GM18502 (cell line): ENCODE data around the gene NME9.
"Not testable (repeated sequence)": the region's sequence is repeated elsewhere in the genome, so short reads cannot be mapped to it uniquely, and the experiment has no call there.

Source experiments
- ATAC-seq: cut with Tn5 transposase; IDR thresholded peaks from one replicate; pipeline ENCODE4 v1.9.1; 2021; ENCODE audit warnings: mild to moderate bottlenecking; ENCODE audit not compliant: unreplicated experiment, poor library complexity

The NME9 gene, protein sequence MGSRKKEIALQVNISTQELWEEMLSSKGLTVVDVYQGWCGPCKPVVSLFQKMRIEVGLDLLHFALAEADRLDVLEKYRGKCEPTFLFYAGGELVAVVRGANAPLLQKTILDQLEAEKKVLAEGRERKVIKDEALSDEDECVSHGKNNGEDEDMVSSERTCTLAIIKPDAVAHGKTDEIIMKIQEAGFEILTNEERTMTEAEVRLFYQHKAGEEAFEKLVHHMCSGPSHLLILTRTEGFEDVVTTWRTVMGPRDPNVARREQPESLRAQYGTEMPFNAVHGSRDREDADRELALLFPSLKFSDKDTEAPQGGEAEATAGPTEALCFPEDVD

DNA sequence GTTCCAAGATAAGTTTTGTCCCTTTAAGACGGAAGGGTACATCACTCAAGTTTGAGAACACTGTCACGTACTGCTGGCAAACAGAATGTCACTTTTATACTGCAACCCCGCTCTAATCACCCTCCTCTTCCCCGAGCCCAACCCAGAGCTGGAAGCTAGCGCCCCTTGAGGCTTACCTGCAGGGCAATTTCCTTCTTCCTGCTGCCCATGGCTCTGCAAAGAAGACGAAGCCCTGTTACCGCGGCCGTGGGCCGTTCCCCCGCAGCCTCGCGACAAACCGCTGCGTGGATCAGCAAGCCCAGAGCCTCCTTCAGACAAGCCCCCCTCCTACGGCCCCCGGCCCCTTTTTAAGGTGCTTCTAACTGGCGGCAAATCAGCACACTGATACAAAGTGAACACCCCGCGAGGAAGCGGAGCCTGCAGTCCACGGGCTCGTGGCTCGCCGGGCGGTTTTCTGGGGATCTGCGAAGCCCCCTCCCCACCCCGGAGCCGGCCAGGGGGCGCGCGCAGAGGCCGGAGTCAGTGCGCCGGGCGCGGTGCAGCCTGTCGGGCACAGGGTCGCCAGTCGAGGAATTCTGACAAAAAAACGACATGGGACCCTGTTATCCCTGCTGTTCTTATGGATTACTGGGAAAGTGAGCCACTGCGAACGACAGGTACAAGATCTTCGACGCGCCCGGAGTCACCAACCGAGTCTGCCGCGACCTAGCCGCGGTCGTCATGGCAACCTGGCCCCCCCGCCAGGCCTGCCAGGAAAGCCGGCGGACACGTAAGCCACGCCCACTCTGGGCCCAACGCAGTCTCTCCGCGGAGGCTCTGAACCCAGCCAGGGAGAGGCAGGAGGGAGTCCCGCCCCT is at the start of gene NME9:
NME9 (minus strand) TSS at position 725 of the 857 bp plus-strand sequence; CDS start at position 209, 516 bp downstream.
- peak; percentile 81 for ATAC-seq

DNA sequence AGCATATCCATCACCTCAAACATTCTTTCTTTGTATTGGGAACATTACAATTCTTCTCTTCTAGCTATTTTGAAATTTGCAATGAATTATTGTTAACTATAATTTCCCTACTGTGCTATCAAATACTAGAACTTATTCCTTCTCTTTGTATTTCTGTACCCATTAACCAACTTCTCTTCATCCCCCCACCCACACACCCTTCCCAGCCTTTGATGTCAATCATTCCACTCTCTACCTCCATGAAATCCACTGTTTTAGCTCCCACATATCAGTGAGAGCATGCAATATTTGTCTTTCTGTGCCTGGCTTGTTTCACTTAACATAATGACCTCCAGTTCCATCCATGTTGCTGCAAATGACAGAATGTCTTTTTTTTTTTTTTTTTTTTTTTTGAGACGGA is 49.3 kb upstream of the NME9 start:
- ATAC-seq = no peak

DNA sequence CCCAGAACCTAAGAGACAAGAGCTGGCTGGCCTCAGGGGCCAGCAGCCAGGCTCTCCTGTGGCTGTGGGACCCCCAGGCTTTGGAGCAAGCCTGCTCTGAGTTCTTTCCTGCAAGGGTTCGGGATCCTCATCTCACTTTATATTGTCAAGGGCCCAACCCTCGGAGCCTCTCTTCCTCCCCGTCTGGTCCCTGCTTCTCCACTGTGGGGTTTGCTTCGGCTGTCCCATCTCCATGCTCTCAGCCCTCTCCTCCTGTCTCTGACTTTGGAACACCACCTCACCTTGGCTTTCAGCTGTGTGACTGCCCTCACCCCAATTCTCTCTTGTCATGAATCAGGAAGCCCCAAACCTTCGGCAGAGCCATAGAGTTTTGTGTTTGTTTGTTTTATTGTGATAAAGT is 48.7 kb upstream of the NME9 start:
- no peak for ATAC-seq

DNA sequence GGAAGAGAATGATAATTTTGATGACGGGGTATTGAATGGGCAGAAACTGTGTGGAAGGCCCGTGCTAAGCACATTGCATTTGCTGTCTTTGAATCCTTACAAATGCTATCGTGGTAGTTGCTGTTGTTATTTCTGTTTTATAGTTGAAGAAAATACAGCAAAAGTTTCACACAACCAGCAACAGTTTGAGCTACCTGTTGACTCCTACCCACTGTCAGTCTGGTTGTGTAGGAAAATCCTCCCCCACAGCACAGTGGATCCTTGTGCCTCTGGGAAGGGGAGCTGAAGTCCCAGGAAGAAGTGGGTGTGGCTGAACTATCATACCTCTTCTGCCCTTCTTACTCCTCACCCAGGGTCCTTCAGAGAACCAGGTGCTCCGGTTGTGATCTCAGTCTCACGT is 48.2 kb upstream of the NME9 start:
- no peak for ATAC-seq

DNA sequence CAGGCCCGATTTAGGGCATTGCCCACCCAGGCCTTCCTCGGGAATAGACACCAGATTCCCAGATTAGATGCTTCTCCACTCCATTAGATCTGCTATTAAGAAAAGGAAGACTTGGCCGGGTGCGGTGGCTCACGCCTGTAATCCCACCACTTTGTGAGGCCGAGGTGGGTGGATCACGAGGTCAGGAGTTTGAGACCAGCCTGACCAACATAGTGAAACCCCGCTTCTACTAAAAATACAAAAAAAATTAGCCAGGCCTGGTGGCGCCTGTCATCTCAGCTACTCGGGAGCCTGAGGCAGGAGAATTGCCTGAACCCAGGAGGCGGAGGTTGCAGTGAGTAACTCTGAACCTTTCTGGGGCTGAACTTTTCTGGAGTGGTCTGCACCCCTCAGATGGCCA is 47.6 kb upstream of the NME9 start:
- ATAC-seq = not testable (repeated sequence)

DNA sequence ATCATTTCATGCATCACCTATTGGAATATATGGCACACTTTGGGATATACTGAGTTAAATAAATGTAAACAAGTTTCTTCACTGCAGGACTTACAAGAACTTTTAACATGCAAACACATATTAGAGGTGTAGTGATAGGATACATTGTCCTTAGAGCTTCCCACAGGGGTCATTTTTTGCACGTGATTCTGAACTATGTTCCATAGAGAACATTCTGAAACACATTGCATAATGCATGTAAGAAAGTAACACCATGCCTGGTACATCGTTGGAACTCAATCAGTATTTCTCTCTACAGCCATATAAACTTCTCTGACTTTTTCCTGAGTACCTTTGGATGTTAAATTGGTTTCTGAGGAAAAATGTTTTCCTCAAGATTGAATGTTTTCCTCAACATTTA is 47.0 kb upstream of the NME9 start:
- no peak for ATAC-seq

DNA sequence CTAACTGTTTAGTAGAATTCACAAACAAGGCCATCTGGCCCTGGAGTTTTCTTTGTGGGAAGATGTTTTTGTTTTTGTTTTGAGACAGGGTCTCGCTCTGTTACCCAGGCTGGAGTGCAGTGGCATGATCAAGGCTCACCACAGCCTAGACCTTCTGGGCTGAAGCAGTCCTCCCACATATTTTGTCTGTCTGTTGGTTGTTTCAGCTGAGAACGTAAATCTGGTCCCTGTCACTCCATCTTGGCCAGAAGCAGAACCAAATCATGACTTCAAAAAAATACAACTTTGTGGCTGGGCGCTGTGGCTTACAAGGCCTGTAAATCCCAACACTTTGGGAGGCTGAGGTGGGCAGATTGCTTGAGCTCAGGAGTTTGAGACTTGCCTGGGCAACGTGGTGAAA is 45.8 kb upstream of the NME9 start:
- ATAC-seq = no peak

DNA sequence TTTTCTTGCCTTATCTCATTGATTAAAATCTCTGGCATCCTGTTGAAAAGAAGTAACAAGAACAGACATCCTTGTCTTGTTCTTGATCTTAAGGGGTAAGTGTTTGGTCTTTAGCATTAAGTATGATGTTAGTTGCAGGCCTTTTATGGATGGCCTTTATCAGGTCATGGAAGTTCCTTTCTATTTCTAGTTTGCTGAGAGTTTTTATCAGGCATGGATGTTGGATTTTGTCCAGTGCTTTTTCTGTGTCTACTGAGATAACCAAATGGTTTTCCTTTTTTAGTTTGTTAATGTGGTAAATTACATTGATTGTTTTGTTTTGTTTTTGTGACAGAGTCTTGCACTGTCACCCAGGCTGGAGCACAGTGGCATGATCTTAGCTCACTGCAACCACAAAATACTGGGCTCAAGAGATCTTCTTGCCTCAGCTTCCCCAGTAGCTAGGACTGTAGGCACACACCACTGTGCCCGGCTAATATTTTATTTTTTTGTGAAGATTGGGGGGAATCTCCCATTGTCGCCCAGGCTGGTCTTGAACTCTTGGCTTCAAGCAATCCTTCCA is 45.0 kb upstream of the NME9 start:
- no peak for ATAC-seq

DNA sequence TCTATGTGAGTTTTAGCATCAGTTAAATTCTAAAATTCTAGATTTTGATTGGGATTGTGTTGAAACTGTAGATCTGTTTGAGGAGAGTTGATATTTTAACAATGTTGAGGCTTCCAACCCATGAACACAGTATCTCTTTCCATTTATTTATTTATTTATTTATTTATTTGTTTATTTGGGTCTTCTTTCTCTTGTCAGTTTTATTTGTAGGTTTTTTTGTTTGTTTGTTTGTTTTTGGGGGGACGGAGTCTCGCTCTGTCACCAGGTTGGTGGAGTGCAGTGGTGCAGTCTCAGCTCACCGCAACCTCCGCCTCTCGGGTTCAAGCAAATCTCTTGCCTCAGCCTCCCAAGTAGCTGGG is 44.1 kb upstream of the NME9 start:
- ATAC-seq = no peak

DNA sequence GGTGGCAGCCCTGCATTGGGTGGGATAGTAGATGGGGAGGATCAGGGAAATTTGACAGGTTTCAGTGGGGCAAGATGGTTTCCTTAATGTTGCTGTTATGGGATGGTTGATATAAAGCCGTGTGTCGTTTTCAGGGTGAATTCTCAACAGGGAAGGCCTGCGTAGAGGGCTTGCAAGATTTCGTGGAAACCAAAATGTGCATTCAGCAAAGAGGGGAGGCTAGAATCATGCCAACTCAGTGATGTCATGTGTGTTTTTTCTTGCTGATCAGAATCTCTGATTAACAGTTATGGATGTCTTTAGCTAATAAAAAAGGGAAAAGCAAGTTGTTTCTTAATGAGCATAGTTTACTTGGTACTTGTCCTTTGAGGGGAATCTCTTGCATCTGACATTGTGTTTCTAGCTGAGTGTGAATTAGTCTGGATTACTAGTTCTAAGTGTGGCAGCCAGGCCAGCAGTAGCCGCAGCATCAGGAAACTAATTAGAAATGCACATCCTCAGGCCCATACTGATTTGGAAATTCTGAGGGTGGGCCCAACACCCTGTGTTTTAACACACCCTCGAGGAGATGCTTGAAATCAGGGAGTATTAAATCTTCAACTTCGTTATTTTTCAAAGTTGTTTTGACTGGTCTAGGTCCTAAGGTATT is 43.6 kb upstream of the NME9 start:
- ATAC-seq = no peak

DNA sequence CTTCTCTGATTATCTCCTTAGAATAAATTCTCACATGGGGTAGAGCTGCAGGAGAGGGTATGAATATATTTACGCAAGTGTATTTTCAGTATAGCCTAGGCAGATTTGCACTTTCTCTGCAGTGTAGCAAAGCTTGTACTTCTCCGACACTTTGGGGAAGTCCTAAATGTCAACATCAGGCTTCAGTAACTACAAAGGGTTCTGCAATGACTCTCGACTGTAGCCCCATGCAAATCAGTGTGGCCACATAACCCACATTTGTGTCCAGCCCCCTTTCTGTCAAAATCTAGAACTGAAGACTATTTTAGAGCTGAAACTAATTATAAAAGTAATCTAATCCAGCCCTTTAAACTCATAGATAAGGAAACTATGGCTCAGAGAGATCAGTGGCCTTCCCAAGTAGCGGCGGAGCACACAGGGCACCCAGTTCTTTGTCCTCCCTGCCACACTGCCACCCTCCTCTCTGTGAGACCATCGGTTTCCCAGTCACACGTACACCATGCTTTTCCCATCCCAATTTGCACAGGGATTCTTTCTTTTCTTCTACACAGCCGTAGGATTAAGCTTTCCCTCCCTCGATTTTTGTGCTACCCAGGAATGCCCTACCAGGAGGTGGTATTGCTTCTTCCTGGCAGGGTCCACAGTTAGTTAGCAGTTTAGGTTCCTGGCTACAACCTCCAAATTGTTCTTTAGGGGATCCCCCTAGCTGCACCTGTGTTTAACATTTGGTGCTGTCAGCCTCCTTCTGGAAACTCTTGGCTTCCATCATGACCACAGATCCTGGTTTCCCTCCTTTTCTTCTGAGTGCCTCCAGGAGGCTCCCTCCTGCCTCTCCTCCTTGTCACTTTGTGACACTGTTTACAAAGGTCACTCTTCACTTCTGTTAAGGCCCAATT is 41.7 kb upstream of the NME9 start:
- peak; percentile 100 for ATAC-seq

DNA sequence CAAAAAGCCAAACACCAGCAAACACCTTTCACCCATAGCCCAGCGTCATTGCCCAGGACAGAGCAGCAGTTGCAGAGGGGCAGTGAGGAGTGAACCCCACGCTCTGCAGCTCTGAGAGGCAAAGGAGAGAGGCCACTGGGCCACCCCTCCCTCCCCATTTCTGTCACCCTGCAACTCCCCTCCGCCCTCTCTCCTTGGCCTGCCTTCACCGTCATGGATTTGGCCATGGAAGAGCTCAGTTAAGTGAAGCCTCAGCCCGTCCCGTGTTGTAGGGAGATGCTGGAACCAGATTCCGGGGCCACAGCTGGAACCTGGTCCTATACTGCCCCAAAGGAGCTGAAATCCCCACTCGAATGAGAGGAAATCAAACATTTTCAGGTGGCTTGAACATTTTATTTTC is 40.7 kb upstream of the NME9 start:
- ATAC-seq = no peak

DNA sequence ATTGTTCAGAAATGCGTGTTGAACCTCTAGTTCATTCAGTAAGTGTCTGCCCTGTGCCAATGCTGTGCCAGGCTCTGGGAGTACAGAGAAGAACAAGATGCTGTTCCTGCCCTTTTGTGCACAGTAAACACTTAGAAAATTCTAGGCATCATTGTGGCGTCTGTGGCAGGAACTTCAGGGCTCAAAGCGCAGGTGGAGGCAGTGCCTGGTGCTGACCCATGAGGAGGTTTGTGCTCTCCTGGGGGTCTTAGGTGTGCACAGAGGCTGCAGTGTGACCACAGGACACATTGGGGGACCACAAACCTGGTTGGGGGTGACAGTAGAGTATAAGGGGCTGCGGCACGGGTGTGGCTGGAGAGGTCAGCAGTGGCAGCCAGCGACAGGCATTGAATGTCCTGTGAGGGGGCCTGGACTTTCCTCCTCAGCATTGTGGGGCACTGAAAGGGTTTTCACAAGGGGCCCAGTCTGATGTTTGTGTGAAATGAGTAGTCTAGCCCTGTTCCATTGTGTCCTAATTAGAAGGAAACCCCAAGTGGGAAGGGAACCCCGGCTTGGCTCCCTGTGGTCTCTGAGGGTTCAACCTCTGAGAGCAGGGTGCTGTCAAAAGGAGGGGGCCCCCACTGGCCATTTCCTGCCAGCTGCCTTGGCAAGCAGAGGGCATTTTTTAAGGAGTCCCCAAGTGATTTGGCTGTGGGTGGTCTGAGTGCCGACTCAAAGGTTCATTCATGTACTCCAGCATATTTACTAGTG is 39.7 kb upstream of the NME9 start:
- ATAC-seq = no peak

DNA sequence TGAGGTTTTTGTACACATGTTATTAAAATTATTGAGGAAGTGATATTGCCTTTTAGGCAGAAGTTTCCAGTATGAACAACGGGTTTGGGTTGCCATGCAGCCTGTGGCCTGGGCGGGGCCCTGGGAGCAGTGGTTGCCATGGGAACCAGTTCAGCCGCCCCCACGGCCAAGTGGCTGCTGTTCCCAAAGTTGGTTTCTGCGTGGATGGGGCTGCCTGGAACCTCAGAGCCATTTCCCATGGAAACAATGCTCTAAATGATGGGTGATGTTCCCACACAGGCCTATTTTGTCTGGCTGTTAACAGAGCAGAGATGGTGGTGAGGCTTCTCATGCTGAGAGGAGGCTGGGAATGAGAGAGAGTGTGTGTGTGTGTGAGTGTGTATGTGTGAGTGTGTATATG is 38.3 kb upstream of the NME9 start:
- ATAC-seq = no peak

DNA sequence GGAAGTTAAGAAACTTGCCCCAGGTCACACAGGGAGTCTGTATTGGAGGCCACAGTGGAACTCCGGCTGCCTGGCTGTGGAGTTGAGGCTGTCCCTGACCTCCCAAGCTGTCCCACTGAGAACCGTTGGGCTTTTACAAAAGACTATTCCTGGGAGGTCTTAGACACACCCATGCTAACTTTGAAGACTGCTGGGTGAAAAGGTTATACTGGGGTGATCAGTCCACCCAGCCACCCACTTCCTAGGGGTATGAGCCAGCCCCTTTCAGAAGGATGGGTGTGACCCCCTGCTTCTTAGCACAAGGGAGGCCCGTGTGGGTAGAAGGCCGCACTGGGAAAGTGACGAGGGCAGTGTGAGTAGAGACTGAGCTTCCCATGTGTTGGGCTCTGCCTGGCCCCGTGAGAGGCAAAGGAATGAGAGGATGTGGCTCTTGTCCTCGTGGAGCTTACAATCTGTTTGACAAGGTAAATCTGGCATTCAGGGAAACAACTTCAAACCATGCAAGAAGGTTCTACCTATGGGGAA is 37.7 kb upstream of the NME9 start:
- no peak for ATAC-seq

DNA sequence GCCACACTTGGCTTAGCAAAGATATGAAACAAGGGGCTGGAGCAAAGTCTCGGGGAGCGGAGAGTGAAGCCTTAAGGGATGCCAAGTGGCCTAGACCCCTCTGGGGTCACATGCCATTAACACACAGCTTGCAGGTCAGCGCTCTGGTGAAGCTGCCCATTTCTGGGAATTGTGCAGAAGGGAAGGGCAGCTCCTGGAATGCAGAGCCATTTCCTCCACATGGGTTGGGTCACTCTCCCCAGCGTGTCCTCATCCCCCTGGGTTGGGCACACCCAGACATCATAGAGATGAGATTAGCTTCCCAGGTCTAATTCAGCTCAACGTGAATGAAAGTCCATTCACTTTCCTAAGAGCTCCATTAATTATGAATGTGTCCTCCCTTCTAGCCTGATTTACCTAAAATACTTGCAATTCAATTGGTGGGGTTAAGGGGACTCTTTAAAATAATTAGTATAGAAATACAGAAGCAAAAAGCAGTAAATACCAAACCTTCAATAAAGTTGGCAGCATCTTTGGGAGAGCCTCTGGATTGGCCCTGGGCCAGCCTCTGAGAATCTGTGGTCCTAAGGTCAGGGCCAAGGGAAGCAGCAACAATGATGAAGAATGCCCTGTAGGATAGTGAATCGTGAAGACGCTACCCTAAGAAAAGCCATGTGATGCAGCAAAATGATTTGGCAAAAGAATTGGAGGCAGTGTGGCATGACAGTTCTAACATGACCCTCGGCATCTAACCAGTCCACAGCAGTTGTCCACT is 36.5 kb upstream of the NME9 start:
- ATAC-seq = no peak

DNA sequence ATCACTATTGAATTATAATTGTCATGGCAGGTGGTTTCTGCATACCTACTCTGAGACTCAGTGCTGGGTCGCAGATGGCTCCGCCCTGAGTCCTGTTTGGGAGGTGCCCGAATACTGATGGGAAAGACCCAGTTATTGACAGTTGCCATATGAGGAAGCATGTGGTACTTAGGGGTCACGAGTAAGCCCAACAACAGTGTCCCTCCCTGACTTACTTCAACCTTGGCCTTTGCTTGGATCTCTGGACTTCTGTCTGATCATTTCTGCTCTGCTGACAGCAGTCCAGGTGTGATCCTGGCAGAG is 35.6 kb upstream of the NME9 start:
- no peak for ATAC-seq

DNA sequence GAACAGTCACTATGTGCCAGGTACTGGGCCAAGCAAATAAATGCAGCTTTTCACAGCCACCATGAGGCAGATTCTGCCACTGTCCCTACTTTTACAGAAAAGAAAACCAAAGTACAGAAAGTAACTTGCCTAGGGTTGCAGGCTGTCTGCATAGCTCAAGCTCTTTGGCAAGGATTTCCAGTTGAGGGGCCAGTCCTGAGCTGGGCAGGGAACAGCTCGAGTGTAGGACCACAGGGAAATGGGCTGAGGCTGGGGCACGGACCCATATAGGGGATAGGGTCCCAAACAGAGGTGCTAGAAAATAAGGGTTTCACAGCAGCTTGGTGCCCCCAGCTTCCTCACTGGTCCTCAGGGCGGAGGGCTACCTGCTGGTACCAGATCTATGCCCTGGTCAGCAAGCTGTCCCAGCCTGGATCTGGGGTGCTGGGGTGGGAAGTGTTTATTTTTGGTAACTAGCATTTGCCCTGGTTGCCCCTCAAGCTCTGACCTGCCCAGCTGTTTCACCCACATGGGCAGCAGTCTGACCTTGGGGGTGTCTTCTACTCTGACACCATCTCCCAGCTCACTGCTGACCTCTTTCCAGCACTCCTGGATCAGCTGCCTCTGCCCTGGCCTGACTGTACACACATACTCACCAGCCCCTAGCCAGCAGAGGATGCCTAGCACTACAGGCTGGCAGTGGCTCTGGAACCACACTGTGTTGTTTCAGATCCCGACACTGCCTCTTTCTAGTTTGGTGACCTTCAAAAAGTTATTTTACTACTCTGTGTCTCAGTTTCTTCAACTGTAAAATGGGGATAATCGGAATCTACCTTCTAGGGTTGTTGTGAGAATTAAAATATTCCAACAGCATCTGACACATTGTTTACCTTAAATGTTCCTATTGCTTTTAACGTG is 35.0 kb upstream of the NME9 start:
- no peak for ATAC-seq
